ENCODE data around the gene BARX2.

DNA sequence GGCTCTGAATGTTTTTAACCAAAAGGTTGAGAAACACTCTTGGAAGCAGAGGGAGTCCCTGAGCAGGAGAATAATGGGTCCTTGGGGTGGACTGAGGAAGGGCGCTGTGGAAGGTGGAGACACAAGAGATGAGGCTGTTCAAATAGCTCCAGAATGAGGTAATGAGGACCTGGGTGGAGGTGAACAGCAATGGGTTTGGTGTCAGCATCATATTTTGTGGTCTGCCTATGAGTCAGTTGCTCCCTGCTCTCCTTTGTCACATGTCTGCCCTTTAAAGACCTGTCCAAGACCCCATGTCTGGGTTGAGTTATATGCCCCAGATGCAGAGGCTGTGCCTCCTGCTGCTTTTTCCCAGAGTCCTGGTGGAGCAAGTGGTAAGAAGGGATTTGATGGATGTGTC is 113.6 kb downstream of the BARX2 start:
- TF ChIP-seq POLR2A (IDR thresholded peaks at IDR 0.05), result no peak
- no peak for TF ChIP-seq CTCF (IDR thresholded peaks at IDR 0.05)

Data from adrenal gland (tissue), 5 donors.